CD4-positive, CD25-positive, alpha-beta regulatory T cell (primary cell): ENCODE measurements around the gene IL1R2. TPM values are rescaled to one million over a fixed set of nuclear protein-coding genes. Genes with fewer than 3 reads are reported as not detected.

Source experiments
- ATAC-seq, 2 donors: fragments of 150-1000 bp; cut with Tn5 transposase; one replicate each; pipeline ENCODE4 v1.10.0; 2021; ENCODE audit warnings: low read depth in 2 of 2, moderate number of reproducible peaks in 2 of 2, moderate library complexity in 1 of 2
- DNase-seq, 3 donors: peaks; one replicate each; pipeline versions ENCODE4 v3.0.0 to v3.0.0-alpha.2; 2012 to 2022; ENCODE audit warnings: mixed read lengths in 1 of 3
- H3K27ac ChIP-seq: one replicate; pipeline ENCODE4 v1.7.0; 2013; ENCODE audit warnings: mild to moderate bottlenecking, low read length; ENCODE audit not compliant: insufficient read depth, poor library complexity, severe bottlenecking
- H3K27me3 ChIP-seq: one replicate; pipeline ENCODE4 v1.7.0; 2013; ENCODE audit warnings: low read length; ENCODE audit not compliant: control insufficient read depth, insufficient read depth
- H3K36me3 ChIP-seq: one replicate; pipeline ENCODE4 v1.7.0; 2013; ENCODE audit warnings: mild to moderate bottlenecking, low read length, moderate library complexity; ENCODE audit not compliant: control insufficient read depth, insufficient read depth
- H3K4me1 ChIP-seq: 2 replicates; pipeline ENCODE4 v1.7.0; 2013; ENCODE audit warnings: mild to moderate bottlenecking, low read length; ENCODE audit not compliant: insufficient read depth, control insufficient read depth, poor library complexity, severe bottlenecking
- H3K4me3 ChIP-seq: one replicate; pipeline ENCODE4 v1.7.0; 2013; ENCODE audit warnings: low read depth, mild to moderate bottlenecking, low read length, moderate library complexity
- H3K9me3 ChIP-seq, 2 experiments: 1 replicate in 1 of 2; 2 replicates in 1 of 2; pipeline ENCODE4 v1.7.0; 2013; ENCODE audit warnings: low read length in 2 of 2, mild to moderate bottlenecking in 1 of 2, moderate library complexity in 1 of 2; ENCODE audit not compliant: control insufficient read depth in 2 of 2
- H3K27ac Mint-ChIP-seq, 3 donors: one replicate each; pipeline ENCODE4 v1.8.0; 2020 to 2022; ENCODE audit warnings: mild to moderate bottlenecking in 3 of 3, mixed read lengths in 3 of 3, moderate library complexity in 2 of 3
- H3K27me3 Mint-ChIP-seq: one replicate; pipeline ENCODE4 v1.8.0; 2022; ENCODE audit warnings: mild to moderate bottlenecking, mixed read lengths
- H3K36me3 Mint-ChIP-seq: one replicate; pipeline ENCODE4 v1.8.0; 2020; ENCODE audit warnings: mixed read lengths
- H3K4me1 Mint-ChIP-seq, 4 donors: one replicate each; pipeline ENCODE4 v1.8.0; 2020 to 2022; ENCODE audit warnings: mixed read lengths in 4 of 4, mild to moderate bottlenecking in 1 of 4
- H3K4me3 Mint-ChIP-seq, 4 donors: one replicate each; pipeline ENCODE4 v1.8.0; 2020 to 2022; ENCODE audit warnings: mild to moderate bottlenecking in 4 of 4, mixed read lengths in 4 of 4, moderate library complexity in 3 of 4
- H3K9me3 Mint-ChIP-seq, 7 donors: one replicate each; pipeline ENCODE4 v1.8.0; 2020 to 2022; ENCODE audit warnings: mixed read lengths in 7 of 7, mild to moderate bottlenecking in 3 of 7, moderate library complexity in 2 of 7
- polyA plus RNA-seq, 4 donors: library from polyadenylated mRNA; unstranded; fragments of 300-500 nt; fragmentation: Illumina TruSeq; gene quantifications; one replicate each; pipeline ENCODE4 v1.2.3, GENCODE V29; 2021
- total RNA-seq: library from RNA; stranded (reverse); gene quantifications from one replicate; pipeline ENCODE4 v1.2.3, GENCODE V29; 2022

IL1R2 gene
- total and polyA plus RNA-seq, 5 donors from 2014 or later, result 1.5 to 6.0 (median 3.1) TPM

DNA sequence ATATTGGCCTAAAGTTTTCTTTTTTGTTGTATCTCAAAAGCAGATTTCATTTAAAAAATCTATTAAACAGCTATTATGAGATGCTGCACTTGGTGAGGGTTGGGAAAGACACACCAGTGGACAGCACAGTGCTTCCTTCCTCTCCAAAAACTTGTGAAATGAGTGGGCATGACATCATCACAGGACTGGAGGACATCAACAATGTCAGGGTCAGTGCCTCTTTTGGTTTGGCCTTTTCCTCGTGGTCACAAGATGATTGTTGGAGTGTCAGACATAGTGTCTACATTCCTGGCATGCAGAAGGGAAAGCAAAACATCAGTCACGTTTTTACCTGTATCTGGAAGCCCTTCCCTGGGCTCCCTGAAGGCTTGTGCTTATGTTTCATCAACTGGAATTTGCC, 49.6 kb downstream of the IL1R2 start:
- no peaks in the 10 kb centered on the region for H3K36me3 Mint-ChIP-seq

GRCh38 chr2:102042196-102043081, 50.7 kb downstream of the IL1R2 start:
- Mint-ChIP-seq H3K27me3 (no peaks in the 10 kb centered on the region), H3K4me1 (peaks cover 0 to 17% (median 5%) of the 10 kb centered on the region in 4 donors), H3K9me3 (peaks cover 0 to 7% (median 0%) of the 10 kb centered on the region in 7 donors), H3K4me3 (no peak overlapping the region), H3K36me3 (no peaks in the 10 kb centered on the region), H3K27ac (no peak overlapping the region)
- Histone ChIP-seq H3K27ac (no peak overlapping the region), H3K9me3 (no peaks in the 10 kb centered on the region), H3K36me3 (no peaks in the 10 kb centered on the region), H3K4me1 (no peaks in the 10 kb centered on the region), H3K4me3 (no peak overlapping the region), H3K27me3 (no peaks in the 10 kb centered on the region)
- DNase-seq (no peak), ATAC-seq (no peak)

More for the DNA sequence above, 49.6 kb downstream of the IL1R2 start:
- Mint-ChIP-seq H3K27ac (no peak overlapping the region), H3K27me3 (no peaks in the 10 kb centered on the region), H3K9me3 (peaks cover 0 to 7% (median 0%) of the 10 kb centered on the region in 7 donors), H3K4me1 (peaks cover 3 to 17% (median 6%) of the 10 kb centered on the region in 4 donors), H3K4me3 (no peak overlapping the region)
- Histone ChIP-seq H3K9me3 (no peaks in the 10 kb centered on the region), H3K4me1 (no peaks in the 10 kb centered on the region), H3K27ac (no peak overlapping the region), H3K36me3 (no peaks in the 10 kb centered on the region), H3K27me3 (no peaks in the 10 kb centered on the region), H3K4me3 (no peak overlapping the region)
- DNase-seq (no peak), ATAC-seq (no peak)

GRCh38 chr2:102043560-102043959, 51.8 kb downstream of the IL1R2 start:
- peaks cover 0 to 17% (median 5%) of the 10 kb centered on the region in 4 donors for H3K4me1 Mint-ChIP-seq
- DNase-seq, result no peak
- peaks cover 0 to 4% (median 0%) of the 10 kb centered on the region in 7 donors for H3K9me3 Mint-ChIP-seq
- Histone ChIP-seq H3K9me3 (no peaks in the 10 kb centered on the region), H3K4me1 (no peaks in the 10 kb centered on the region), H3K4me3 (no peak overlapping the region), H3K27ac (no peak overlapping the region), H3K27me3 (no peaks in the 10 kb centered on the region), H3K36me3 (no peaks in the 10 kb centered on the region)
- no peak overlapping the region for H3K27ac Mint-ChIP-seq
- H3K27me3 Mint-ChIP-seq, result no peaks in the 10 kb centered on the region
- no peaks in the 10 kb centered on the region for H3K36me3 Mint-ChIP-seq
- no peak overlapping the region for H3K4me3 Mint-ChIP-seq
- ATAC-seq, result no peak

- H3K27ac Mint-ChIP-seq, result peak overlapping the region in 1 of 3 donors; percentile 3
- no peaks in the 10 kb centered on the region for H3K27me3 ChIP-seq
- ATAC-seq, result no peak
- no peaks in the 10 kb centered on the region for H3K9me3 ChIP-seq
- no peak overlapping the region for H3K27ac ChIP-seq
- H3K4me1 ChIP-seq, result no peaks in the 10 kb centered on the region
- peaks cover 0 to 3% (median 0%) of the 10 kb centered on the region in 7 donors for H3K9me3 Mint-ChIP-seq
- H3K27me3 Mint-ChIP-seq, result no peaks in the 10 kb centered on the region
- no peak overlapping the region for H3K4me3 ChIP-seq
- no peak for DNase-seq
- H3K4me3 Mint-ChIP-seq, result no peak overlapping the region
- H3K36me3 ChIP-seq, result no peaks in the 10 kb centered on the region
- H3K4me1 Mint-ChIP-seq, result peaks cover 0 to 13% (median 3%) of the 10 kb centered on the region in 4 donors
- H3K36me3 Mint-ChIP-seq, result no peaks in the 10 kb centered on the region
These were observed 52.6 kb downstream of the IL1R2 start for GRCh38 chr2:102044235-102044896.

GRCh38 chr2:102044967-102045489, 53.3 kb downstream of the IL1R2 start:
- ATAC-seq (no peak), DNase-seq (no peak)
- Mint-ChIP-seq H3K4me1 (peaks cover 0 to 9% (median 4%) of the 10 kb centered on the region in 4 donors), H3K4me3 (no peak overlapping the region), H3K36me3 (no peaks in the 10 kb centered on the region), H3K27me3 (no peaks in the 10 kb centered on the region), H3K27ac (peak overlapping the region in 1 of 3 donors; percentile 3), H3K9me3 (peaks cover 0 to 4% (median 0%) of the 10 kb centered on the region in 7 donors)
- Histone ChIP-seq H3K4me1 (no peaks in the 10 kb centered on the region), H3K4me3 (no peak overlapping the region), H3K27ac (no peak overlapping the region), H3K9me3 (no peaks in the 10 kb centered on the region), H3K36me3 (no peaks in the 10 kb centered on the region), H3K27me3 (no peaks in the 10 kb centered on the region)

- ATAC-seq, result no peak
- H3K27me3 ChIP-seq, result no peaks in the 10 kb centered on the region
- Mint-ChIP-seq H3K36me3 (no peaks in the 10 kb centered on the region), H3K27me3 (no peaks in the 10 kb centered on the region), H3K4me1 (peaks cover 4 to 10% (median 8%) of the 10 kb centered on the region in 4 donors), H3K27ac (no peak overlapping the region), H3K9me3 (peaks cover 0 to 4% (median 0%) of the 10 kb centered on the region in 7 donors), H3K4me3 (no peak overlapping the region)
- DNase-seq, result no peak
- no peak overlapping the region for H3K4me3 ChIP-seq
- no peaks in the 10 kb centered on the region for H3K36me3 ChIP-seq
- no peaks in the 10 kb centered on the region for H3K9me3 ChIP-seq
- H3K27ac ChIP-seq, result no peak overlapping the region
- no peaks in the 10 kb centered on the region for H3K4me1 ChIP-seq
These were observed 53.9 kb downstream of the IL1R2 start for GRCh38 chr2:102045697-102046096.

- Mint-ChIP-seq H3K27ac (peak overlapping the region in 1 of 3 donors; percentile 53), H3K4me3 (no peak overlapping the region), H3K4me1 (peaks cover 4 to 11% (median 8%) of the 10 kb centered on the region in 4 donors), H3K27me3 (no peaks in the 10 kb centered on the region), H3K9me3 (peaks cover 0 to 4% (median 0%) of the 10 kb centered on the region in 7 donors), H3K36me3 (no peaks in the 10 kb centered on the region)
- Histone ChIP-seq H3K4me1 (no peaks in the 10 kb centered on the region), H3K9me3 (no peaks in the 10 kb centered on the region), H3K27ac (no peak overlapping the region), H3K27me3 (no peaks in the 10 kb centered on the region), H3K4me3 (no peak overlapping the region), H3K36me3 (no peaks in the 10 kb centered on the region)
- no peak for DNase-seq
- no peak for ATAC-seq
These were observed 54.6 kb downstream of the IL1R2 start for GRCh38 chr2:102046135-102046986.
